ENCODE results near the gene RILPL2. TPM values are rescaled to one million over a fixed set of nuclear protein-coding genes. Genes with fewer than 3 reads are reported as not detected.
"Not testable (repeated sequence)": the region's sequence is repeated elsewhere in the genome, so short reads cannot be mapped to it uniquely, and the experiment has no call there.

RILPL2 gene
- total RNA-seq, 1 donor from 2014 or later = 4.4 TPM

DNA sequence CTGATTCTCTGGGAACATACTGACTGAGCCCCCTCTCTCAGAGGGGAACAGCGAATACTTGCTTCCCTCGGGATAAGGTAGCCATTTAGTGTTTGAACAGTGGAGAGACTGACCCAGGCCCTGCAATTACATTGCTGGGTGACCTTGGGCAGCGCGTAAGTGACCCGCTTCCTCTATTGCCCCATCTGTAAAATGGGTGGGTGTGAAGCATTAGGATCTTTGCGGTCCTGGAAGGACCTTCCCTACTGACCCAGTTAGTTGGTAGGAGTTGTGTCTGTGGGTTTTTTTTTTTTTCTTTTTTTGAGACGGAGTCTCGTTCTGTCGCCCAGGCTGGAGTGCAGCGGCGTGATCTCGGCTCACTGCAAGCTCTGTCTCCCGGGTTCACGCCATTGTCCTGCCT is 53.8 kb downstream of the RILPL2 start:
- DNase-seq (ENCODE audit: low read depth) = no peak

DNA sequence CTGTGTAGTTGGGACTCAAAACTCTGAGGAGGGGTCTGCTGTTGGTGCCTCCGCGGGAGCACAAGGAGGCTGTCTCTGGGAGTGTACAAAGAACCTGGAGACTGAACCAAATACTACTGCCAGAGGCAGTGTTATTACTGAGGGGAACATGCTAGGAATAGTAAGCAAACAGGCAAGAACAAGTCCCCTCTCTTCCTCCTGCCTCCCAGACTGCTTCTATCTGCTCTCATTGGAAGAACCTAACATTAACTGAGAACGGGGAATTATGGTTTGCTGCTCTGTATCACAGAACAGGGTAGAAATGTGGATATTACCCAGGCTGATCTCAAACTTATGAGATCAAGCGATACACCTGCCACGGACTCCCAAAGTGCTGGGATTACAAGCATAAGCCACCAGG is 57.1 kb downstream of the RILPL2 start:
- no peak for DNase-seq (ENCODE audit: low read depth)

DNA sequence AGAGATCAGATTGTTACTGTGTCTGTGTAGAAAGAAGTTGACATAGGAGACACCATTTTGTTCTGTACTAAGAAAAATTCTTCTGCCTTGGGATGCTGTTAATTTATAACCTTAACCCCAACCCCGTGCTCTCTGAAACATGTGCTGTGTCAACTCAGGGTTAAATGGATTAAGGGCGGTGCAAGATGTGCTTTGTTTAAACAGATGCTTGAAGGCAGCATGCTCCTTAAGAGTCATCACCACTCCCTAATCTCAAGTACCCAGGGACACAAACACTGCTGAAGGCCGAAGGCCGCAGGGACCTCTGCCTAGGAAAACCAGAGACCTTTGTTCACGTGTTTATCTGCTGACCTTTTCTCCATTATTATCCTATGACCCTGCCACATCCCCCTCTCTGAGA is 64.1 kb downstream of the RILPL2 start:
- not testable (repeated sequence) for DNase-seq (ENCODE audit: low read depth)

DNA sequence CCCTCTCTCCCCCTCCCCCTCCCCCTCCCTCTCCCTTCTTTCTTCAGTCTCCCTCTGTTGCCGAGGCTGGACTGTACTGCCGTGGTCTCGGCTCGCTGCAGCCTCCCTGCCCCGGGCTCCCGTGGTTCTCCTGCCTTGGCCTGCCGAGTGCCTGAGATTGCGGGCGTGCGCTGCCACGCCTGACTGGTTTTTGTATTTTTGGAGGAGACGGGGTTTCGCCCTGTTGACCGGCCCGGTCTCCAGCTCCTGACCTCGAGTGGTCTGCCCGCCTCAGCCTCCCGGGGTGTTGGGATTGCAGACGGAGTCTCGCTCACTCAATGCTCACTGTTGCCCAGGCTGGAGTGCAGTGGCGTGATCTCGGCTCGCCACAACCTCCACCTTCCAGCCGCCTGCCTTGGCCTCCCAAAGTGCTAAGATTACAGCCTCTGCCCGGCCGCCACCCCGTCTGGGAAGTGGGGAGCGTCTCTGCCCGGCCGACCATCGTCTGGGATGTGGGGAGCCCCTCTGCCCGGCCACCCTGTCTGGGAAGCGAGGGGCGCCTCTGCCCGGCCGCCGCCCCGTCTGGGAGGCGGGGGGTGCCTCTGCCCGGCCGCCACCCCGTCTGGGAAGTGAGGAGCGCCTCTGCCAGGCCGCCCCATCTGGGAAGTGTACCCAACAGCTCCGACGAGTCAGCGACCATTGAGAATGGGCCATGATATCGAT is 64.7 kb downstream of the RILPL2 start:
- DNase-seq (ENCODE audit: low read depth) = not testable (repeated sequence)

DNA sequence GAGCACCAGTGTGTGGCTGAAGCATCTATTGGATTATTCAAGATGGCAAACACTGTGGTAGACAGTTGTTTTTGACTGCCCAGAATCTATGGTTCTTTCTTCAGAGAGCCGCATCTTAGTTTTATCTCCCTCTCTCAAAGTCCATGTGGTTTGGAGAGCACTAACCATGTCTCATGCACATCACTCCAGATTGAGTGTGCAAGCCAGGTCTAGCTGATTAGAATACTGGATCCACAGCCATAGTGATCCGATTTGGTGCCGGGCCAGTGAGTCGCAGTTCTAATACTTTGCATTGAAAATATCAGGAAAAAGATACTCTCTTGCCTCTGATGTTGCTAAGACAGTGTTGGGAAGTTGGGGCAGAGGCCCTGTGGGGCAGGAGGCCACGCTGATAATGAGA is 67.3 kb downstream of the RILPL2 start:
- no peak for DNase-seq (ENCODE audit: low read depth)

DNA sequence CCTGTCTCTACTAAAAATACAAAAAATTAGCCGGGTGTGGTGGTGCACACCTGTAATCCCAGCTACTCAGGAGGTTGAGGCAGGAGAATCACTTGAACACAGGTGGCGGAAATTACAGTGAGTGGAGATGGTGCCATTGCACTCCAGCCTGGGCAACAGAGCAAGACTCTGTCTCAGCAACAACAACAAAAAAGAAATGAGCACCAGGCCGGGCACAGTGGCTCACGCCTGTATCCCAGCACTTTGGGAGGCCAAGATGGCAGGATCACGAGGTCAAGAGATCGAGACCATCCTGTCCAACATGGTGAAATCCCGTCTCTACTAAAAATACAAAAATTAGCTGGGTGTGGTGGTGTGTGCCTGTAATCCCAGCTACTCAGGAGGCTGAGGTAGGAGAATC is 68.1 kb downstream of the RILPL2 start:
- DNase-seq (ENCODE audit: low read depth) = not testable (repeated sequence)

DNA sequence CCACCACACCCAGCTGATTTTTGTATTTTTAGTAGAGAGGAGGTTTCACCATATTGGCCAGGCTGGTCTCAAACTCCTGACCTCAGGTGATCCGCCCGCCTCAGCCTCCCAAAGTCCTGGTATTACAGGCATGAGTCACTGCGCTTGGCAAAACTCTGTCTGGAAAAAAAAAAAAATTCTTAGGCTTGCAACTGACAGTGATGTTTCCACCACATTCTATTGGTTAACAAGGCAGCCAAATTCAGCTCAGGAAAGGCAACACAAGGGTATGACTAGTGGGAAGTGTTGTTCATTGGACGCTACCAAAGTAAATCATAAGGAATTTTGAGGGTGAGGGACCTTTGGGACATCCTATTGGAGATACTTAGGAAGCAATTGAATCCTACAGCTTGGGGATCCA is 69.0 kb downstream of the RILPL2 start:
- DNase-seq (ENCODE audit: low read depth) = no peak

Other genes with a start within 250 kb of the RILPL2 start
- gene MPHOSPH9, start 203.5 kb downstream of the RILPL2 start, total RNA-seq = 39.4 and 64.2 TPM in 2 replicates
- gene MTRFR, start 203.2 kb downstream of the RILPL2 start, total RNA-seq = 14.9 and 18.8 TPM in 2 replicates
- gene CDK2AP1, start 164.8 kb downstream of the RILPL2 start, total RNA-seq = 84.1 and 123 TPM in 2 replicates
- gene SBNO1, start 71.8 kb downstream of the RILPL2 start, total RNA-seq = 21.7 and 49.5 TPM in 2 replicates
- 37.2 and 38.6 TPM in 2 replicates for gene KMT5A, start 52.6 kb downstream of the RILPL2 start, total RNA-seq
- gene SNRNP35, start 21.5 kb upstream of the RILPL2 start, total RNA-seq = 8.0 and 15.4 TPM in 2 replicates
- gene RILPL1, start 97.0 kb upstream of the RILPL2 start, total RNA-seq = 2.3 and 11.2 TPM in 2 replicates
- gene TMED2, start 147.9 kb upstream of the RILPL2 start, total RNA-seq = 433 and 623 TPM in 2 replicates
- gene DDX55, start 165.4 kb upstream of the RILPL2 start, total RNA-seq = 14.1 and 18.1 TPM in 2 replicates
- gene EIF2B1, start 197.0 kb upstream of the RILPL2 start, total RNA-seq = 74.8 and 80.6 TPM in 2 replicates
- gene GTF2H3, start 197.1 kb upstream of the RILPL2 start, total RNA-seq = 32.4 and 96.4 TPM in 2 replicates
- gene TCTN2, start 234.4 kb upstream of the RILPL2 start, total RNA-seq = 9.0 and 22.7 TPM in 2 replicates